GM19324 (cell line): Measurements from ENCODE around the gene PRKCA.

Experiments
- ATAC-seq: cut with Tn5 transposase; IDR thresholded peaks from one replicate; pipeline ENCODE4 v1.9.1; 2021; ENCODE audit warnings: mild to moderate bottlenecking, moderate library complexity; ENCODE audit not compliant: unreplicated experiment, low FRiP score

Gene PRKCA

DNA sequence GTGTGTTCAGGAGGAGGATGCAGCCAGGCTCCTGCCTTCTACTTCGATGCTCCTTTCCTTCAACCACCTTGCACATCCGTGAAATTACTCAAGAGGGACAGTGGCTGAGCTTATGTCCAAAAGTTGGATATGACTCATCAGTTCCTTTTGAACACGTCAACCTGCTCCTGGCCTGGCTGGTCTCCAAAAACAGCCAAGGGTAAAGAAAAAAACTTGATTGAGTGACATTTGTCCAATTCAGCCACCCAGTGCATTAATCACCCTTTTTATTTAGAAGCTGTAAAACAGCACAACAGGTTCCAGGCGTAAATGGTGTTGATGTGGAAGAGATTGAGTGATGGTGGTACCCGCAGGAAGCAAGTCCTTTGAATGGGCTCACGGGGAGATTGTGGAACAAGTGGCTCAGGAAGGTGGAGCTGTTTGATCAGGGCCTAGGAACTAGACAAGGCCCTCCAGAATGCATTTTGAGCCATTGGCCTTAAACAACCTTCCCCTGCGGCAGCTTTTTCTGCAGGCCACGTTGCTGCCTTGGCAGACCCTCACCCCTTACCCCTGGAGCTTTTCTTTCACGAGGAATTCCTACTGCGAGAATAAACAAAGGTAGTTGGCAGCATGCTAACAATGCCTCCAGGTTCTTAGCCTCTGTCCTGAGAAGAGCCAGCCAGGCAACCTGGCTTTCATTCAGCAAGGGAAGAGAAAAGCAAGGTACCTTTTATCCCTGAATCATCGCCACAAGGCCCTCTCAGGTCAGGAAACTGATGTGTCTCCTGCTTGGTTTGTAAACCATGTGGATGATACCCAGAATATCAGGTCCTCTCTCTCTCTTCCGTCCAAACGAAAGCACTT lies 359.2 kb downstream of the PRKCA start:
- ATAC-seq = no peak

DNA sequence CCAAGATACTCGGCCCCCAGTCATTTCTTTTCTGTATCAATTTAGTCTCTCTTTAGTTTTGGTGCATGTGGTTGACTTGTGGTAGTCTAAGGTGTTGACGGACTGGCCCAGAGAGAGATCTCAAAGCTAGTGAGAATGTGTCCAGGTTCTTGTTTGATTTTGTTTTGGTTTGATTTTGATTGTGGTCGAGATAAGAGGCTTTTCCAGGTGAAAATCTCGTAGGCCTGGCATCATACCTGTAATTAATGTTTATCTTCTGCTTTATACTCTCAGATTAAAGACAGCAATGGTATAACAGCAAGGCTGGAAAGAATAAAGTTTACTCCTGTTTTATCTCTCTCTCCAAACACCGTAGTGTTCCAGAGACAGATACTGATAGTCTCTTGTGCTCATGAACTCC lies 360.1 kb downstream of the PRKCA start:
- ATAC-seq = no peak

DNA sequence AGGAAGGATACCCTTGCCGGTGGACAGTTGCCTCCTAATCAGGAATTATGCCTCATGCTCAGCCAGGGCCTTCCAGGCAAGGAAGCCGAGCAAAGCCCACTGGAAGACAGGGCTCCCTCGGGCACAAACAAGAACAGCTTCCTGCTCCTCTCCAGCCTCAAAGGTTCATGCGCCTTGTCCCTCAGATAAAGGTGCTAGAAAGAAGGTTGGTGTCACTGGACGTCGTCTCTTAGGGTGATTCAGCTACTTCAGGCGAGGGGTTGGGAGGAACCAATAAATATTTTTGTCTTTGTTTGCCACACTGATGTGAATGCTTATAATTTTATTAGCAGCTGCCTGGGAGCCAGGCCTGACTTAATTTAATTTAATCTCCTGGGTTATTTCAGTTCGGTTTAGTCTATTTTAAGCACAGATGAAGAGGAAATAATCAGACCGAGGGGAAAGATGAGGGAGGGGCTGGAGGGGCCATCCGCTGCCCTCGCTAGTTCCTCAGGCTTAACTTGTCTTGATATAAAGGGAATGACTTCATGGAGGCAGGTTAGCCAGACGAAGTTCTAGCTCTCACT lies 360.7 kb downstream of the PRKCA start:
- ATAC-seq = no peak

DNA sequence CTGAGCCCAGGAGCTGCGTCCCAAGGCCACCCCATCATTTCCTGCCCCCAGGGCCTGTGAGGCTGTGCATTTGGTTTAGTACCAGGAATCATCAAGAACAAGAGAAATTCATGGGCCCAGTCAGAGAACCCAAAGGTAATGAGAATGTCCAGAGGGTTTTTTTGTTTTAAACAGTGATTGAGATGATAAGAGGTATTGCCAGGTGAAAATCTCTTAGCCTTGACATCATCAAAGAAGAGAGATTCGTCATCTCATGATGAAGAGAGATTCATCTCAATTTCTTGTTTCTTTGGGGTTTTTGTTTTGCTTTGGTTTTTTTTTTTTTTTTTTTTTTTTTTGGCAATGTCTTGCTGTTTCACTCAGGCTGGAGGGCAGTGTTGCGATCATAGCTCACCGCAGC lies 361.9 kb downstream of the PRKCA start:
- ATAC-seq = no peak

DNA sequence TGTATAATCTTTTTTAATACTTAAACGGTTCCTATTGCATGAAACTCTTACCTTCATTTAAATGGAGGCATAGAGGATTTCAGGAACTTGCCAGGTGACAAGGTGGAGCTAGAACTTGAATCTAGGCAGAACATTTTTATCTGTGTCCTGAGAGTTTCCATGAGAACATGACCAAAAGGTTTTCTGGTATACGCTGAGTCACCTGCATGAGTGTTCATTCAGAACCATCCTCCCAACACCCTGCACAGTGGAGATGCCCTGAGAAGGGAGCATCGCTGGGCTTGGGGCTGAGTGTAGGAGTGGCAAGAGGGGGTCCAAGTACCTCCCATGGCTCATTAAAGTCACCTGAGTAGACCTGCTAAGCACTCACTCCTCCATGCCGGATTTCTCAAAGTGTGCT lies 362.8 kb downstream of the PRKCA start:
- no peak for ATAC-seq

DNA sequence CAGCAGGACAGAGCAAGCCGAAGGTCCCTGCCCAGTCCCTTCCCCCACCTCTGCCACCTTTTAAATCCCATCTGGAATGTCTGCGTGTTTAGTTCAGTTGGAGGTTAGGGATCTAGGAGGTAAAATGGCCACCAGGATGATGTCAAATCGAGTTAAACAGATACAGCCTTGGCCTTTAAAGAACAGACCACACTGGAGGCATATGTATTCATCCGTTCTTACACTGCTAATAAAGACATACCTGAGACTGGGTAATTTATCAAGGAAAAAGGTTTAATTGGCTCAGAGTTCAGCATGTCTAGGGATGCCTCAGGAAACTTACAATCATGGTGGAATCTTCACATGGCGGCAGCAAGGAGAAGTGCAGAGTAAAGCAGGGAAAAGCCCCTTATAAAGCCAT lies 364.7 kb downstream of the PRKCA start:
- no peak for ATAC-seq

DNA sequence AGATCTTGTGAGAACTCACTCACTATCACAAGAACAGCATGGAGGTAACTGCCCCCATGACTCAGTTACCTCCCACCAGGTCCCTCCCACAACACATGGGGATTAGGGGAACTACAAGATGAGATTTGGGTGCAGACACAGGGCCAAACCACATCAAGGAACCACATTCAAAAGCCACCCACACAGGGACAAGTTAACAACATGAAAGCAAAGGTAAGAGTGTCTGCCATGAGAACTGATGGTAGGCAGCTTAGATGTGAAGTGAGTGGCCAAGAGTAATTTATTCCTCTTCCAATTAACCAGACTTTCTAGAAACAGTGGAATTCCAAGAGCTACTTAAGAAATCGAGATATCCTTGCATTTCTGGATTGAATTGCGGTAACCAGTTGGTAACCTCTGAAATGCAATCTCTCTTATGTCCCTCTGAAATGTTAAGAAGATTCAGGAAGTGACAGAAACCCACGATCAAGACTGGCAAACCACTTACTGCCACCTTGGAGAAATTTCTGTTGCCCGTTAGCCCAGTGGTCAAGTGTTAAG lies 365.1 kb downstream of the PRKCA start:
- ATAC-seq = no peak

DNA sequence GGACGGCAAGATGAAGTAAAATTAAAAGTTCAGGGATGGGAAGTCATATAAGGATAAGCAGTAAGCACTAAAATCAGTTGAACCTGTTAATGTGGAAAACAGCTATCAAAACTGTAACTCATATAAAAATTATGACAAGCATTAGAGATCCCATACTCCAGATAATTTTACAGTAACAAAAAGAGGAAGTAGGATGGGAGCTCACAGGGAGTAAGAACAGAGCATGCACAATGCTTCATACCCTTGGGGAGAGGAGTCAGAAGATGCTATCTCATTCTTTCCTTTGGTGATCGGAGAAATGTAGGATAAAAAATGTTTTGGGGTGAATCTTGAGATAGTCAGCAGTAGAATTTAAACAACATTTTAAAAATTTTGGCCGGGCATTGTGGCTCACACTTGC lies 367.8 kb downstream of the PRKCA start:
- ATAC-seq = no peak

DNA sequence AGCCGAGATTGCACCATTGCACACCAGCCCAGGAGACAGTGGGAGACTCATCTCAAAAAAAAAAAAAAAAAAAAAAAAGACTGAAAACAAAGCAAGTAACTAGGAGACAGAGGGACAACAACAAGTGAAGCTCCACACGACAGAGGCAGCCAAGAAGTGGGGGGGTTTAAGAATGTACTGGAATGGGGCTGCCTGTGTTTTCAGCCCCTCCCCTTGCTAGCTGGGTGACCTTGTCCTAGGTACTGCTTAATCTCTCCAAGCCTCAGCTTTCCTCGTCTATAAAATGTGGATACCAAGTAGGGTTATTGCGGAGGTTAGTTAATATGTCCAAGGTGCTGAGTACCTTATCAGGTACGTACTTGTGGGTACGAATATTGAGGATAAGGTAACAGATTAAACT lies 368.7 kb downstream of the PRKCA start:
- no peak for ATAC-seq

DNA sequence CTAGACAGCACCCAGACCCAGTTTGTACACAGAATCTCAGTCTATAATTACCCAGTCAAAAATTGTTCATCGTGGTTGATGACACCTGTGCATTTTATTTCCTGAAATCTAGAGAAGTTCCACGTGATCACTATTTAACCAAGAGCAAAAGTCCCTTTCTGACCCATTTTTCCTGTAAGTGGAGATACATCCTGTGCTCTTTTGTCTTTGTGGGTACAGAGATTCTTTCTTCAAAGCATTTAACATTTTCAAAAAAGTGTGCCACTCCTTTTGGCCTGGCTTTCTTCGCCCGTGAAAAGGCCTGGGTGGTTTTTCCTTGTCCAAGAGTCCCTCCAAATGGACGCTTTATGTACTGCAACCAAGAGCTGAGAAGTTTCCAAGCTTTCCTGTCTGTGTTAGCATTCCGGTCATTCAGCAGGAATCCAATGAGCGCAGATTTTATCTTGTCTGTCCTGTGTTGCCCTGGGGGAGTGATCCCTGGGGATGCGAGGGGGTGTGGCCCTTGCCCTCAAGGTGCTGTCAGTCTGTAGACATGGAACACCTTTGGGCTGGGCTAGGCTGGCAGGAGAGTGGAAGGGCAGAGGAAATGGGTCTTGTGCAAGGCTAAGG lies 371.4 kb downstream of the PRKCA start:
- ATAC-seq = no peak

DNA sequence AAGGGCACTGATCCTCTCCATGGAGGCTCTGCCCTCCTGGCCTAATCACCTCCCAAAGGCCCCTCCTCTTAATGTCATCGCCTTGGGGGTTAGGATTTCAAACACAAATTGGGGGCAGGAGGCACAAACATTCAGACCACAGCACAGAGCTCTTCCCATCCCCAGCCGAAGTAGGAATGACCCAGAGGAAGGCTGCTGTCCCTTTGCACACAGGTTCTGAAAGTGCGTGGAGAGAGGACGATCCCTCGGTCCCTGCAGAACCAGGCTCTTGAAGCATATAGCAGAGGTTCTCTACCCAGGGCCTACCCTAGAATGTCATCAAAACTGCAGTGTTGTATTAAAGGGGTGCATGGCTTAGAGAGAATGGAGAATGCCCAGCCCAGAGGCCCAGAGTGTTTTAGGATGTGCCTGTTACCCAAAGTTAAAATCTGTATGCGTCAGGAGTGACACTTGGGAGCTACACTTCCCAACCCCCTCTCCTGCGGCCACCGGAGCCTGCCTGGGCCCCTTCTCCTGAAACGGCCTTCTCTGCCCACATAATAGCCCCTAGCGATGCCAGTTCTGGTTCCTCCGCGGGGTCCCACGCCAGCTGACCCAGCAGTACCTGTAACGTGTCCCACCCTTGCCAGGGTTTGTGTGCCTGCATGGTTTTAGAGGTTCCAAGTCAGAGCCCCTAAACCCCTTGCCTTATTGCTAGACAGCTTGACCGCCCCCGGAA lies 373.0 kb downstream of the PRKCA start:
- no peak for ATAC-seq

DNA sequence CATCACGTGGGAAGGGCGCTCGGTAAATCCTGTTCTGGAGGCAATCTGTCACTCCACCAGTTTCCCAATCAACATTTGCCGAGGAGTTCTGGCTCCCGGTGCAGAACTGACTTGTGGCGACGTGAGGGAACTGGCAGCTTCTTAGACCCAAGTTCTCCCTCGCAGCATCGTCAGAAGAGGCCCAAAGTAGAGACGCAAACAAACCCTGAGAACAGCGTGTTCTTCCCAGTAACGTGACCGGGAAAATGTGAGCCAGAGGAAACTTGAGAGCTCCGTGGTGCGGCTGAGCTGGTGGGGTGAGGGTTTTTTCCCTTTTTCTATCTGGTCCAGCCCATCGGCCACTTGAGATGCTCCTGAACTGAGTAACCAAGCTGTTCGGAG lies 373.6 kb downstream of the PRKCA start:
- ATAC-seq = no peak

DNA sequence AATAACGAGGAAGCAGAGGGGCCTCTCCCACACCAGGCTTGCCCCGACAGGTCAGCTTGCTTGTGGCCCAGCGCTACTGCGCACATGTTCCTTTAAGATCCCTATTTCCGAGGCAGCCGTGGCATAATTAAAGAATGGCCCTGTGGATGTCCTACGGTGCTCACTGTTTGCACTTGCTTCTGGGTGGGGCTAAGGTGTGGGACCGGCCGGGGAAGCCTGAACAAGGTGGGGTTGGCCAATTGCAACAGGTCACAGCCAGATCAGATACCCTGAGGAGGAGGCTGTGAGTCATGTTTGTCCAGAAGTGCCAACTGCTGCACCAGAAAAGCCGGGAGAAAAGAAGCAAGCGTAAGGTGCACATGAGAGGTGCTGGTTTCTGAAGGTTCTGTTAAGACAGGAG lies 374.0 kb downstream of the PRKCA start:
- no peak for ATAC-seq

DNA sequence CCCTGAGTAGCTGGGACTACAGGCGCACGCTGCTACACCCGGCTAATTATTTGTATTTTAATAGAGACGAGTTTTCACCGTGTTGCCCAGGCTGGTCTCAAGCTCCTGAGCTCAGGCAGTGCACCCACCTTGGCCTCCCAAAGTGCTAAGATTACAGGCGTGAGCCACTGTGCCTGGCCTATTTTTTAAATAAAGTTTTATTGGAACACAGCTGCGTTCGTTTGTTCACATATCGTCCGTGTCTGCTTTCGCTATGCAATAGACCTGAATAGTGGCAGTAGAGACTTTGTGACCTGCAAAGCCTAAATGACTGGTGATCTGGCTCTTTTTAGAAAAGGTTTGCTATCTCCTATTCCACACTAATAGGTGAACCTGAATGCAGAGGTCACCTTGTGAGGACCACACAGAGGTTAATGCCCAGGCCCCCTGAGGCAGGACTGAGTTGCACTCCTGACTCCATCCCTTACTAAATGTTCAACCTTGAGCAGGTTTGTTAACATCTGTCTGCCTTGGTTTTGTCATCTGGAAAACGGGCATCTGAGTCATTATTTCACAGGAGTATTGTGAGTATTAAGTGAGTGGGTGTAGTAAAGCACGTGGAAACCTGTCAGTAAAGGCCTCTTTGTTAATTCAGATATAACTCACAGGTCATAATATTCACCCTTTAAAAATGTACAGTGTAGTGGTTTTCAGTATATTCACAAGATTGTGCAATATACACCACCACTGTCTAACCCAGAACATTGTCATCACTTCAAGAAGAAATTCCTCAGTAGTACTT lies 375.0 kb downstream of the PRKCA start:
- ATAC-seq = no peak

DNA sequence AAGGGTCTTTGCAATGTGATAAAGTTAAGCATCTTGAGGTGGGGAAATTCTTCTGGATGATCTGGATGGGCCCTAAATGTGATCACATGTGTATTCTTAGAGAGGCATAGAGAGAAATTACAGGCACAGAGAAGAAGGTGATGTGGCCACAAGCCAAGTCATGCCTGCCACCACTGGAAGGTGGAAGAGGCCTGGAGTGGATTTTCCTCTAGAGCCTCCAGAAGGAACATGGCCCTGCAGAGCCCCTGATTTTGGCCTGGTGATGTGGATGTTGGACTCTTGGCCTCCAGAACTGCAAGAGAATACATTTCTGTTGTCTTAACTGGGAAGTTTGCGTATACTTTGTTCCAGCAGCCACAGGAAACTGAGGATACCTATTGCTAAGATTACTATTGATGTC lies 375.6 kb downstream of the PRKCA start:
- ATAC-seq = no peak

DNA sequence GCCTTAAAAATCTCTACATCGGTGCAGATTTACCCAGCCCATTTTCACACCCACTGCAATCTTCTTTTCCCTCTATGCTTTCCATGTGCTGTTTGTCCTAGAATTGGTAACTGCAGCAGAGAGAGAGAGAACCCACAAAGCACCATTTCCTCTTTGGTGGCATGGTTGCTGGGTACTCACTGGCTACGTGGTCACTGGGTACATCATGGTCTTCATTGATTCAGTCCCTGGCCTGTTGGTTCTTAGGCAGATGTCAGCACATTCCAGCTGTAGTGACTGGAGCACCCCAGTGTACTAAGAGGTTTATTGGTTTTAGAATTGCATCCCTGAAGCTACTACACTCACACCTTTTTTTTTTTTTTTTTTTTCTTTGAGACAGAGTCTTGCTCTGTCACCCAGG lies 376.4 kb downstream of the PRKCA start:
- no peak for ATAC-seq

DNA sequence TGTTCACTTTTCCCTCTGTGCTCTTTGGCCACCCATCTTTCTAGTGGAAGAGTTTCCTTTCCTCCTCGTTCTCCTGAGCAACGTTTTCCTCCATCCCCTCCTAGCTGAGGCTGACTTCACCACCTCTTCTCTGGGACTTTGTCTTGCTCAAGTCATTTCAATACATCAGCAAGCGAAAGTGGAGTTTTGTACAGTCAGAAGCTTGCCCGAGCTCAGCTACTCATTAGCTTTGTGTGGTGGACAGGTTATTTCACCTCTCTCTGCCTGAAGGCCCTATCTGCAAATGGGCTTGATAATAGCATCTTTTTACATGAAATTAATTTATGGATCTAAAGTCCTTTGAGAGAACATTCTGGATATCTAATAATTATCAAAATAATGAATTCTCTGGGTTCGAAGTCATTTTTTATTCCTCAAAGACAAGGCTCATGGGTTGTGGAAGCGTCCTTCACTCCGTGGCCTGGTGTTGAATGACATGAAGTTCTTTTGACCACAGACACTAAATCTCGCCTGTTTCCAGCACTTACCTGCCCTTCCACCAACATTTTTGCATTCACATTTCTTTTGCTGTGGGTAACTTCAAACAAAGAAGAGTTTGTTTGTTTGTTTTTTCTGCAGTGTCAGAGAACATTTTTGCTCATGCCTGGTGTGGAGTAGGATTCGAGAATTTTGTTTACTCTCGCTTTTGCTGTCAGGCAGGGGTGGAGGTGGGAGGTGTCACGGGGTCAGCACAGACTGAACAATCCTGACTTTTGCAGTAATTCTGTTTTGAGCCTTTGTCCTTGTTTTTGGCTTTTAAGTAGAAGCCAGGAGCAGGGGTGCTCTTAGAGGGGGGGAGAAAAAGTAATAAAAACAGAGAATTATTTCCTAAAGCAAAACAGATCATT lies 377.5 kb downstream of the PRKCA start:
- ATAC-seq = no peak

DNA sequence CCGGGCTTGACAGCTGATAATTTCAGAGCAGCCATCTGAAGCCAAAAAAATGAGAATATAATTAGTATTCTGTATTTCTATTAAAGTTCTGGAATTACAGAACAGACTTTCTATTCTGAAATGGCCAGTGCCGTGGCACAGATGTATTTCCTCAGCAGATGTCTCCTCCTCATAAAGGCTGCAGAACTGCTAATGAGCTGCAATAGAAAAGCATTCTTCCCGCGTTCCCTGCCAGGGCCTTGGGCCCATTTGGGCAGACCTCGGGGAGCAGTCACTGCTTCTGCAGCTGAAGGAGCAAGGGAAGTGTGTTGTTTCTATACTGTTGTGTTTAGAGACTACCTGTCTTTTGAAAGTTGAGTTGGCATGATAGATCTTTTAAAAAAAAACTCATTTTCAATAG lies 379.9 kb downstream of the PRKCA start:
- ATAC-seq = no peak

DNA sequence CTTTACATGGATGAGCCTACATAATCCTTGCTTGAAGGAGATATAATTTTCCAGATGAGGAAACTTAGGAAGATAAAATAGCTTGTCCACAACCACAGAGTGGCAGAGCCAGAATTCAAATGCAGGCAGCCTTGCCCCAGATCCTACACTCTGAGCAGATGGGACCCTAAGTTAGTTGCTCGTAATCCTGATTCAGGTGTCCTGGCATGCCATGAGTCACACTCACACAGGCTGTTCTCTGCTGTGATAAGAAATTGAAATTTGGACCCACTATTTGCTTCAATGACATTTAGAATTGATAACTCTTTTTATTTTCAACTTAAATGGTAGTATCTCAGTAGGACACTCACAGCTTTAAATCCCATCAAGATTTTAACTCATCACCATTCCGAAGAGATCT lies 381.8 kb downstream of the PRKCA start:
- no peak for ATAC-seq
